HG02840 (cell line): ENCODE results near the gene ATAD5.

Source experiments
- ATAC-seq: cut with Tn5 transposase; IDR thresholded peaks from one replicate; pipeline ENCODE4 v1.9.1; 2021; ENCODE audit warnings: mild to moderate bottlenecking, moderate library complexity, moderate number of reproducible peaks; ENCODE audit not compliant: unreplicated experiment, low FRiP score

Gene ATAD5

GRCh38 chr17:30942308-30943079 is 110.7 kb downstream of the ATAD5 start:
- ATAC-seq: no peak
